GM23338 (cell line): ENCODE measurements around the gene ATAD3B. TPM values are rescaled to one million over a fixed set of nuclear protein-coding genes. Genes with fewer than 3 reads are reported as not detected.
"Not testable (repeated sequence)": the region's sequence is repeated elsewhere in the genome, so short reads cannot be mapped to it uniquely, and the experiment has no call there.

Experiments
- ATAC-seq: fragments of 200-7000 bp; cut with Tn5 transposase; 3 replicates; pipeline ENCODE4 v1.9.1; 2020
- DNase-seq: peaks from one replicate; pipeline ENCODE4 v3.0.0-alpha.2; 2015; ENCODE audit warnings: low spot score
- H2AFZ ChIP-seq: fragments of 200-600 bp; sonication (generic); 2 replicates; pipeline ENCODE4 v1.8.0; 2016; ENCODE audit warnings: antibody characterized with exemption, mild to moderate bottlenecking, moderate library complexity
- H3F3A ChIP-seq: fragments of 200-600 bp; sonication (generic); replicated peaks from 2 replicates; pipeline ENCODE4 v1.8.0; 2017; ENCODE audit warnings: antibody characterized with exemption, mixed run types, low read depth
- H3K27ac ChIP-seq: fragments of 200-600 bp; sonication (generic); 2 replicates; pipeline ENCODE4 v1.6.1; 2016; ENCODE audit warnings: low read depth
- H3K27me3 ChIP-seq: fragments of 200-600 bp; sonication (generic); 2 replicates; pipeline ENCODE4 v1.8.0; 2016; ENCODE audit warnings: mild to moderate bottlenecking, mixed run types, moderate library complexity; ENCODE audit not compliant: insufficient read depth
- H3K36me3 ChIP-seq: fragments of 200-600 bp; sonication (generic); 2 replicates; pipeline ENCODE4 v1.8.0; 2016; ENCODE audit warnings: mild to moderate bottlenecking; ENCODE audit not compliant: insufficient read depth
- H3K4me1 ChIP-seq: fragments of 200-600 bp; sonication (generic); 2 replicates; pipeline ENCODE4 v1.8.0; 2016; ENCODE audit warnings: mild to moderate bottlenecking, moderate library complexity; ENCODE audit not compliant: insufficient read depth
- H3K4me2 ChIP-seq: fragments of 200-600 bp; sonication (generic); 2 replicates; pipeline ENCODE4 v1.7.1; 2017; ENCODE audit warnings: mixed run types
- H3K4me3 ChIP-seq: fragments of 200-600 bp; sonication (generic); 2 replicates; pipeline ENCODE4 v1.6.1; 2016; ENCODE audit warnings: mixed run types
- H3K79me2 ChIP-seq: fragments of 200-600 bp; sonication (generic); replicated peaks from 2 replicates; pipeline ENCODE4 v1.8.0; 2017; ENCODE audit warnings: mild to moderate bottlenecking; ENCODE audit not compliant: insufficient read depth
- H3K9me2 ChIP-seq: fragments of 200-600 bp; sonication (generic); 2 replicates; pipeline ENCODE4 v1.8.0; 2017; ENCODE audit not compliant: insufficient read depth
- H4K20me1 ChIP-seq: fragments of 200-600 bp; sonication (generic); replicated peaks from 2 replicates; pipeline ENCODE4 v1.8.0; 2017; ENCODE audit warnings: mild to moderate bottlenecking; ENCODE audit not compliant: insufficient read depth
- H3K27ac Mint-ChIP-seq: 2 replicates; pipeline ENCODE4 v1.8.0; 2020; ENCODE audit warnings: inconsistent platforms, mild to moderate bottlenecking, moderate library complexity, mixed read lengths
- H3K27me3 Mint-ChIP-seq: 3 replicates; pipeline ENCODE4 v1.8.0; 2022; ENCODE audit warnings: low read depth, mild to moderate bottlenecking, moderate library complexity, mixed read lengths, inconsistent platforms; ENCODE audit not compliant: insufficient read depth, poor library complexity
- H3K36me3 Mint-ChIP-seq: 3 replicates; pipeline ENCODE4 v1.8.0; 2021; ENCODE audit warnings: low read depth, mild to moderate bottlenecking, inconsistent platforms, moderate library complexity, mixed read lengths
- H3K4me1 Mint-ChIP-seq: 3 replicates; pipeline ENCODE4 v1.8.0; 2020; ENCODE audit warnings: mild to moderate bottlenecking, inconsistent platforms, mixed read lengths
- H3K4me3 Mint-ChIP-seq: 3 replicates; pipeline ENCODE4 v1.8.0; 2021; ENCODE audit warnings: moderate library complexity, mild to moderate bottlenecking, inconsistent platforms, mixed read lengths
- H3K9me3 Mint-ChIP-seq: 3 replicates; pipeline ENCODE4 v1.8.0; 2020; ENCODE audit warnings: moderate library complexity, mild to moderate bottlenecking, inconsistent platforms, mixed read lengths
- polyA plus RNA-seq: library from polyadenylated mRNA; unstranded; fragments of >200 nt; fragmentation: Nextera tagmentation; extraction: Ambion mirVana; gene quantifications from 2 replicates; pipeline ENCODE4 v1.2.1, GENCODE V29; 2016
- total RNA-seq: library from RNA; depleted of rRNA; stranded (reverse); fragments of >200 nt; shearing (Covaris generic); gene quantifications from 2 replicates; pipeline ENCODE4 v1.2.3, GENCODE V29; 2014
- TF ChIP-seq, protein P1 (sequence below): fragments of 250-450 bp; sonication (Bioruptor Pico); IDR thresholded peaks from 2 replicates; pipeline ENCODE4 v1.5.0; 2020; ENCODE audit warnings: mild to moderate bottlenecking, moderate library complexity

Gene ATAD3B
- total and polyA plus RNA-seq, 2 experiments from 2014 or later: 37.8 to 63.4 TPM

DNA sequence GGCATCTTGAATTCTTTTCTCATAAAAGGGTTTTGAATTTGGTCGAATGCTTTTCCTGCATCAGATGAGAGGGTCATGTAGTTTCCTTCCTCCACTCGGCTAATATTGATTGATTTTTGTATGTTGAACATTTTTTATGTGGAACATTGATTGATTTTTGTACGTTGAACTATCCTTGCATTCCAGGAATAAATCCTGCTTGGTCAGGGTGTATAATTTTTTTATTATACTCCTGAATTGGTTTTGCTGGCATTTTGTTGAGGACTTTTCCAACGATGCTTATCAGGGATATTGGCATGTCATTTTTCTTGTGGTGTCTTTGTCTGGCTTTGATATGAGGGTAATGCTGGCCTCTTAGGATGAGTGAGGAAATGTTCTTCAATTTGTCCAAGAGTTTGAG lies 60.4 kb downstream of the ATAD3B start (continued):
- TF ChIP-seq, protein P1, sequence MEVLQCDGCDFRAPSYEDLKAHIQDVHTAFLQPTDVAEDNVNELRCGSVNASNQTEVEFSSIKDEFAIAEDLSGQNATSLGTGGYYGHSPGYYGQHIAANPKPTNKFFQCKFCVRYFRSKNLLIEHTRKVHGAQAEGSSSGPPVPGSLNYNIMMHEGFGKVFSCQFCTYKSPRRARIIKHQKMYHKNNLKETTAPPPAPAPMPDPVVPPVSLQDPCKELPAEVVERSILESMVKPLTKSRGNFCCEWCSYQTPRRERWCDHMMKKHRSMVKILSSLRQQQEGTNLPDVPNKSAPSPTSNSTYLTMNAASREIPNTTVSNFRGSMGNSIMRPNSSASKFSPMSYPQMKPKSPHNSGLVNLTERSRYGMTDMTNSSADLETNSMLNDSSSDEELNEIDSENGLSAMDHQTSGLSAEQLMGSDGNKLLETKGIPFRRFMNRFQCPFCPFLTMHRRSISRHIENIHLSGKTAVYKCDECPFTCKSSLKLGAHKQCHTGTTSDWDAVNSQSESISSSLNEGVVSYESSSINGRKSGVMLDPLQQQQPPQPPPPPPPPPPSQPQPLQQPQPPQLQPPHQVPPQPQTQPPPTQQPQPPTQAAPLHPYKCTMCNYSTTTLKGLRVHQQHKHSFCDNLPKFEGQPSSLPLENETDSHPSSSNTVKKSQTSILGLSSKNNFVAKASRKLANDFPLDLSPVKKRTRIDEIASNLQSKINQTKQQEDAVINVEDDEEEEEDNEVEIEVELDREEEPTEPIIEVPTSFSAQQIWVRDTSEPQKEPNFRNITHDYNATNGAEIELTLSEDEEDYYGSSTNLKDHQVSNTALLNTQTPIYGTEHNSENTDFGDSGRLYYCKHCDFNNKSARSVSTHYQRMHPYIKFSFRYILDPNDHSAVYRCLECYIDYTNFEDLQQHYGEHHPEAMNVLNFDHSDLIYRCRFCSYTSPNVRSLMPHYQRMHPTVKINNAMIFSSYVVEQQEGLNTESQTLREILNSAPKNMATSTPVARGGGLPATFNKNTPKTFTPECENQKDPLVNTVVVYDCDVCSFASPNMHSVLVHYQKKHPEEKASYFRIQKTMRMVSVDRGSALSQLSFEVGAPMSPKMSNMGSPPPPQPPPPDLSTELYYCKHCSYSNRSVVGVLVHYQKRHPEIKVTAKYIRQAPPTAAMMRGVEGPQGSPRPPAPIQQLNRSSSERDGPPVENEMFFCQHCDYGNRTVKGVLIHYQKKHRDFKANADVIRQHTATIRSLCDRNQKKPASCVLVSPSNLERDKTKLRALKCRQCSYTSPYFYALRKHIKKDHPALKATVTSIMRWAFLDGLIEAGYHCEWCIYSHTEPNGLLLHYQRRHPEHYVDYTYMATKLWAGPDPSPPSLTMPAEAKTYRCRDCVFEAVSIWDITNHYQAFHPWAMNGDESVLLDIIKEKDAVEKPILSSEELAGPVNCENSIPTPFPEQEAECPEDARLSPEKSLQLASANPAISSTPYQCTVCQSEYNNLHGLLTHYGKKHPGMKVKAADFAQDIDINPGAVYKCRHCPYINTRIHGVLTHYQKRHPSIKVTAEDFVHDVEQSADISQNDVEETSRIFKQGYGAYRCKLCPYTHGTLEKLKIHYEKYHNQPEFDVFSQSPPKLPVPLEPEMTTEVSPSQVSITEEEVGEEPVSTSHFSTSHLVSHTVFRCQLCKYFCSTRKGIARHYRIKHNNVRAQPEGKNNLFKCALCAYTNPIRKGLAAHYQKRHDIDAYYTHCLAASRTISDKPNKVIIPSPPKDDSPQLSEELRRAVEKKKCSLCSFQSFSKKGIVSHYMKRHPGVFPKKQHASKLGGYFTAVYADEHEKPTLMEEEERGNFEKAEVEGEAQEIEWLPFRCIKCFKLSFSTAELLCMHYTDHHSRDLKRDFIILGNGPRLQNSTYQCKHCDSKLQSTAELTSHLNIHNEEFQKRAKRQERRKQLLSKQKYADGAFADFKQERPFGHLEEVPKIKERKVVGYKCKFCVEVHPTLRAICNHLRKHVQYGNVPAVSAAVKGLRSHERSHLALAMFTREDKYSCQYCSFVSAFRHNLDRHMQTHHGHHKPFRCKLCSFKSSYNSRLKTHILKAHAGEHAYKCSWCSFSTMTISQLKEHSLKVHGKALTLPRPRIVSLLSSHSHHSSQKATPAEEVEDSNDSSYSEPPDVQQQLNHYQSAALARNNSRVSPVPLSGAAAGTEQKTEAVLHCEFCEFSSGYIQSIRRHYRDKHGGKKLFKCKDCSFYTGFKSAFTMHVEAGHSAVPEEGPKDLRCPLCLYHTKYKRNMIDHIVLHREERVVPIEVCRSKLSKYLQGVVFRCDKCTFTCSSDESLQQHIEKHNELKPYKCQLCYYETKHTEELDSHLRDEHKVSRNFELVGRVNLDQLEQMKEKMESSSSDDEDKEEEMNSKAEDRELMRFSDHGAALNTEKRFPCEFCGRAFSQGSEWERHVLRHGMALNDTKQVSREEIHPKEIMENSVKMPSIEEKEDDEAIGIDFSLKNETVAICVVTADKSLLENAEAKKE (CRISPR knock-in tag): no peak

DNA sequence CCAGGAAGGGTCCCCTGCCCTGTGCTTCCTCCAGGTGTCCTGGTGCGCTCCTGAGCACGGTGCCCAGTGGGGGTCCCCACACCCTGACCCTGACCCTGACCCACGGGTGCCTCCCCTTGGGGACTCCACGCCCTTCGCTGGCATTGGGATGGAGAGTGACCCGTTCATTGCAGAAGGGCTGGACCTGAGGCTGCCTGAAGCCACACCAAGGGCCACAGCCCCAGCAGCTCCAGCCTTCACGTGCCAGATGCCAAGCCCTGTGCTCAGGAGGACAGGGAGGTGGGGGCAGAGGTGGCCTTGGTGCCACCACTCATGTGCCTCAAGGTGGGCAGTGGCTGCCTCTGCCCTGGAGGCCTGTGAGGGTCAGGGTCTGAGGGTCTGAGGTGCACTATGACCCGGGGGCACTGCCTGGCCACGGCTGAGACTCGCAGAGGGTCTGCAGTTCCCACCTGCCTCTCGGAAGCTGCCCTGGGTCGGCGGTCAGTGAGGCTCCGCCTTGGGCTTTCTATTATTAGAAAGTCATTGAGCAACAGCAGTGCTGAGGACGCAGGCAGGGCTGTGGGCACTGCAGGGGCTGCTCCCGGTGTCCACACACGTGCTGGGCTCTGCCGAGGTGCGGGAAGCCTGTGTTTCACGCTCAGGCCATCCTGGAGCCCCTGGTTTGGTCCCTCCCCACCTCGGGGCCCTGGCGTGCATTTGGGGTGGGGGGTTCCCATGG lies 61.8 kb downstream of the ATAD3B start:
- not testable (repeated sequence) for ATAC-seq, H3K4me1 ChIP-seq

DNA sequence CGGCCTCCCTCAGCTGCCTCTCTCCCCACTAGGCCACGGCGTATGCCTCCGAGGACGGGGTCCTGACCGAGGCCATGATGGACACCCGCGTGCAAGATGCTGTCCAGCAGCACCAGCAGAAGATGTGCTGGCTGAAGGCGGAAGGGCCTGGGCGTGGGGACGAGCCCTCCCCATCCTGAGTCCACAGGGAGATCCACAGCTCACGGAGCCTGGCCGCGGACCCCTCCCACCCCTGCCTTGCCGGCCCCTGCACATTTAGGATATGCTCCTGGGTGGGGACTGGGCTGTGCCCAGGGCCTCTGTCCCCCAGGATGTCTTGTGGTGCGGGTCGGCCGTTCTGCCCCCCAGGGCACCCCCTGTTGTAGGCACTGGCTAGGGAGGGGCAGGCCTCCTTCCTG lies 62.3 kb downstream of the ATAD3B start:
- H3K4me1 Mint-ChIP-seq, H3K9me3 Mint-ChIP-seq, H3K4me1 ChIP-seq, H3K4me3 Mint-ChIP-seq, ATAC-seq, H2AFZ ChIP-seq, H3K27ac ChIP-seq, H3K79me2 ChIP-seq, H3F3A ChIP-seq, H3K27me3 ChIP-seq, H3K27ac Mint-ChIP-seq, H3K4me2 ChIP-seq, H3K9me2 ChIP-seq, H3K36me3 ChIP-seq, H4K20me1 ChIP-seq, DNase-seq, H3K4me3 ChIP-seq: not testable (repeated sequence)
- Mint-ChIP-seq H3K36me3 (peaks cover 33% of the 10 kb centered on the region), H3K27me3 (peaks cover 11% of the 10 kb centered on the region)

More for the DNA sequence above, 61.8 kb downstream of the ATAD3B start:
- DNase-seq, H3K27ac Mint-ChIP-seq, H3K4me2 ChIP-seq, H3K4me1 Mint-ChIP-seq, H3K9me3 Mint-ChIP-seq, H3K4me3 ChIP-seq, H3K27ac ChIP-seq, H3K9me2 ChIP-seq, H3K27me3 Mint-ChIP-seq, H4K20me1 ChIP-seq, H3K79me2 ChIP-seq, H3K36me3 ChIP-seq, H3K4me3 Mint-ChIP-seq, H2AFZ ChIP-seq, H3K27me3 ChIP-seq, H3F3A ChIP-seq: not testable (repeated sequence)
- H3K36me3 Mint-ChIP-seq: peaks cover 32% of the 10 kb centered on the region
